Hepatocyte (in vitro differentiated cells): ENCODE data around the gene USP3. TPM values are rescaled to one million over a fixed set of nuclear protein-coding genes. Genes with fewer than 3 reads are reported as not detected.

Experiments used
- DNase-seq: peaks from one replicate; pipeline ENCODE4 v3.0.0-alpha.2; 2016; ENCODE audit warnings: low spot score
- H2AFZ ChIP-seq: fragments of 200-600 bp; sonication (generic); 2 replicates; pipeline ENCODE4 v1.6.0; 2016; ENCODE audit warnings: antibody characterized with exemption, mild to moderate bottlenecking
- H3K27ac ChIP-seq: fragments of 200-600 bp; sonication (generic); 2 replicates; pipeline ENCODE4 v1.5.1; 2016; ENCODE audit warnings: mild to moderate bottlenecking
- H3K27me3 ChIP-seq: fragments of 200-600 bp; sonication (generic); 2 replicates; pipeline ENCODE4 v1.6.1; 2016
- H3K36me3 ChIP-seq: fragments of 200-600 bp; sonication (generic); replicated peaks from 2 replicates; pipeline ENCODE4 v1.5.1; 2016; ENCODE audit warnings: low read depth; ENCODE audit not compliant: insufficient read depth
- H3K4me1 ChIP-seq: fragments of 200-600 bp; sonication (generic); 2 replicates; pipeline ENCODE4 v1.5.1; 2016; ENCODE audit warnings: mild to moderate bottlenecking, moderate library complexity; ENCODE audit not compliant: insufficient read depth
- H3K4me2 ChIP-seq: fragments of 200-600 bp; sonication (generic); 2 replicates; pipeline ENCODE4 v1.6.0; 2016
- H3K4me3 ChIP-seq: fragments of 200-600 bp; sonication (generic); 2 replicates; pipeline ENCODE4 v1.5.1; 2016; ENCODE audit warnings: mild to moderate bottlenecking
- H3K79me2 ChIP-seq: fragments of 200-600 bp; sonication (generic); 2 replicates; pipeline ENCODE4 v1.6.0; 2017; ENCODE audit warnings: mild to moderate bottlenecking
- H3K9me2 ChIP-seq: fragments of 200-600 bp; sonication (generic); replicated peaks from 2 replicates; pipeline ENCODE4 v1.6.0; 2017; ENCODE audit warnings: mild to moderate bottlenecking; ENCODE audit not compliant: insufficient read depth
- H3K9me3 ChIP-seq: fragments of 200-600 bp; sonication (generic); 2 replicates; pipeline ENCODE4 v1.5.1; 2016; ENCODE audit warnings: low read depth, mild to moderate bottlenecking
- H4K20me1 ChIP-seq: fragments of 200-600 bp; sonication (generic); 2 replicates; pipeline ENCODE4 v1.6.0; 2016; ENCODE audit warnings: mild to moderate bottlenecking; ENCODE audit not compliant: insufficient read depth, poor library complexity, severe bottlenecking
- CTCF ChIP-seq: fragments of 200-600 bp; sonication (generic); IDR thresholded peaks from 2 replicates; pipeline ENCODE4 v1.5.1; 2016; ENCODE audit warnings: antibody characterized with exemption, mild to moderate bottlenecking; ENCODE audit not compliant: poor library complexity
- EZH2 ChIP-seq: fragments of 200-600 bp; sonication (generic); IDR thresholded peaks from 2 replicates; pipeline ENCODE4 v1.6.1; 2016; ENCODE audit warnings: antibody characterized with exemption, mild to moderate bottlenecking, borderline replicate concordance
- EZH2phosphoT487 ChIP-seq: fragments of 200-600 bp; sonication (generic); IDR thresholded peaks from one replicate; pipeline ENCODE4 v1.6.1; 2018; ENCODE audit warnings: antibody characterized with exemption, mild to moderate bottlenecking, low read depth, moderate library complexity; ENCODE audit not compliant: unreplicated experiment, severe bottlenecking
- WGBS: methylation state at CpG from one replicate; pipeline ENCODE4 v1.1.6; 2016; ENCODE audit warnings: low lambda C conversion rate; ENCODE audit errors: missing lambda C conversion rate; 5-methylcytosine and 5-hydroxymethylcytosine counted together
- polyA plus RNA-seq: library from polyadenylated mRNA; unstranded; fragments of >200 nt; fragmentation: Nextera tagmentation; extraction: Ambion mirVana; gene quantifications from 2 replicates; pipeline ENCODE4 v1.2.1, GENCODE V29; 2016
- total RNA-seq: library from RNA; depleted of rRNA; stranded (reverse); fragments of >200 nt; gene quantifications from 2 replicates; pipeline ENCODE4 v1.2.3, GENCODE V29; 2014

USP3 gene
- total and polyA plus RNA-seq, 2 experiments from 2014 or later, result 30.5 to 61.2 TPM

GRCh38 chr15:63556736-63557135 lies 52.3 kb downstream of the USP3 start:
- Histone ChIP-seq H3K9me2 (no peaks in the 10 kb centered on the region), H3K27me3 (no peaks in the 10 kb centered on the region), H3K36me3 (no peaks in the 10 kb centered on the region), H3K4me1 (peaks cover 25% of the 10 kb centered on the region), H3K79me2 (peaks cover 29% of the 10 kb centered on the region), H3K27ac (no peak overlapping the region), H2AFZ (no peak overlapping the region), H3K4me2 (no peak overlapping the region), H4K20me1 (no peaks in the 10 kb centered on the region), H3K4me3 (no peak overlapping the region), H3K9me3 (no peaks in the 10 kb centered on the region)
- WGBS, result 100% methylated on average over 7 of the region's 7 CpGs
- DNase-seq, result no peak
- TF ChIP-seq CTCF, result no peak
- TF ChIP-seq EZH2, result no peak
- no peak for TF ChIP-seq EZH2phosphoT487

- Histone ChIP-seq H3K4me1 (no peaks in the 10 kb centered on the region), H3K9me3 (no peaks in the 10 kb centered on the region), H2AFZ (no peak overlapping the region), H3K27me3 (no peaks in the 10 kb centered on the region), H3K36me3 (no peaks in the 10 kb centered on the region), H3K4me2 (no peak overlapping the region), H3K9me2 (no peaks in the 10 kb centered on the region), H3K27ac (no peak overlapping the region), H3K4me3 (no peak overlapping the region), H4K20me1 (no peaks in the 10 kb centered on the region), H3K79me2 (peaks cover 25% of the 10 kb centered on the region)
- no peak for TF ChIP-seq CTCF
- no peak for TF ChIP-seq EZH2phosphoT487
- no peak for TF ChIP-seq EZH2
- DNase-seq, result no peak
- 94% methylated on average over 5 of the region's 5 CpGs for WGBS
Measured at GRCh38 chr15:63559753-63560152, 55.4 kb downstream of the USP3 start.

- Histone ChIP-seq H3K4me2 (no peak overlapping the region), H3K27ac (no peak overlapping the region), H3K9me2 (no peaks in the 10 kb centered on the region), H3K9me3 (no peaks in the 10 kb centered on the region), H3K79me2 (peaks cover 15% of the 10 kb centered on the region), H3K36me3 (no peaks in the 10 kb centered on the region), H3K4me1 (no peaks in the 10 kb centered on the region), H3K27me3 (no peaks in the 10 kb centered on the region), H4K20me1 (no peaks in the 10 kb centered on the region), H2AFZ (no peak overlapping the region), H3K4me3 (no peak overlapping the region)
- no peak for DNase-seq
- TF ChIP-seq EZH2phosphoT487 (no peak), CTCF (no peak), EZH2 (no peak)
- WGBS, result 84% methylated on average over 6 of the region's 6 CpGs
Measured at GRCh38 chr15:63560741-63561448, 56.5 kb downstream of the USP3 start.
